Stomach (tissue), 4 donors: ENCODE results near the gene CDC42BPB.

Experiments used
- EP300 ChIP-seq: sonication (generic); formaldehyde crosslinking; IDR thresholded peaks from one replicate; pipeline ENCODE4 v1.6.1; 2017; ENCODE audit warnings: antibody characterized with exemption
- POLR2AphosphoS5 ChIP-seq, 3 donors: sonication (generic); formaldehyde crosslinking; IDR thresholded peaks; one replicate each; pipeline ENCODE4 v1.6.1; 2016; ENCODE audit warnings: antibody characterized with exemption in 3 of 3
- TF ChIP-seq, protein P1 (sequence below), 7 experiments: fragments of 450-650 bp in 4 of 7; fragments of 200-600 bp in 3 of 7; sonication (generic) in 3 of 7; IDR thresholded peaks; one replicate each; pipeline ENCODE4 v1.5.1; 2016 to 2019; ENCODE audit warnings: antibody characterized with exemption in 7 of 7, control low read depth in 2 of 7, mild to moderate bottlenecking in 1 of 7

DNA sequence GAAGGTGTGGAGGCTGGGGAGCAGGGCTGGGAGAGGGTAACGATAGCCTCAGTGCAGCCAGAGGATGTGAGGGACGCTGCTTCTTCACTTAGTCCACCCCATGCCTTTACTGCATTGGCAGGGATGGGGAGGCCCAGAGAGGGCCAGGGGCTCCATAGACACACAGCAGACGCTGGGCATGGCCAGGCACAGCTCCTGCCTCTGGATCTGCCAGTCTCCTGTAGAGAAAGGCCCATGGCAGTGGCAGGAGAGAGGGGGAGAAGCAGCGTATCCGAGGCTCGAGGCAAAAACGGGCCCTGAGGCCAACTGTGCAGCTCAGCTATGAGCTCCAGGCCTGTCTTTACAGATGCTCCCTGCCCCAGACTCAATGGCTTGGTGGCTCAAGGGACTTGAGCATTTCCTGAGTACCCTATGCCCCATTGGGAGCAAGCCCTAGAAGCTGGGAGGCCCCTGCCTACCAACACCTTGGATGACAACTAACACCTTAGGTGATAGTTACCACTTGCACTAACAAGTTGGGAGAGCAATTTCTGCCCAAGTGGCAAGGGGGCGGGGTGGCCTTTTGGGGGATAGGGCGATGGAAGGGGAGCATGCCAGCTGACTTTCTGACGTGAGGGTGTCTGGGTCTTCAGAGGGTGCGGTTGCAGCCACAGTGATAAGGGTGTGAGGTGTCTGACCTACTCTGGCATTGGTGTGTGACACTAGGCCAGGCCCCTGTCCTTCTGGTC lies 21.7 kb upstream of the CDC42BPB start:
- TF ChIP-seq, protein P1, sequence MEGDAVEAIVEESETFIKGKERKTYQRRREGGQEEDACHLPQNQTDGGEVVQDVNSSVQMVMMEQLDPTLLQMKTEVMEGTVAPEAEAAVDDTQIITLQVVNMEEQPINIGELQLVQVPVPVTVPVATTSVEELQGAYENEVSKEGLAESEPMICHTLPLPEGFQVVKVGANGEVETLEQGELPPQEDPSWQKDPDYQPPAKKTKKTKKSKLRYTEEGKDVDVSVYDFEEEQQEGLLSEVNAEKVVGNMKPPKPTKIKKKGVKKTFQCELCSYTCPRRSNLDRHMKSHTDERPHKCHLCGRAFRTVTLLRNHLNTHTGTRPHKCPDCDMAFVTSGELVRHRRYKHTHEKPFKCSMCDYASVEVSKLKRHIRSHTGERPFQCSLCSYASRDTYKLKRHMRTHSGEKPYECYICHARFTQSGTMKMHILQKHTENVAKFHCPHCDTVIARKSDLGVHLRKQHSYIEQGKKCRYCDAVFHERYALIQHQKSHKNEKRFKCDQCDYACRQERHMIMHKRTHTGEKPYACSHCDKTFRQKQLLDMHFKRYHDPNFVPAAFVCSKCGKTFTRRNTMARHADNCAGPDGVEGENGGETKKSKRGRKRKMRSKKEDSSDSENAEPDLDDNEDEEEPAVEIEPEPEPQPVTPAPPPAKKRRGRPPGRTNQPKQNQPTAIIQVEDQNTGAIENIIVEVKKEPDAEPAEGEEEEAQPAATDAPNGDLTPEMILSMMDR (IDR thresholded peaks at IDR 0.05): no peak
- TF ChIP-seq EP300 (no peak), POLR2AphosphoS5 (IDR thresholded peaks at IDR 0.05) (no peak)
